Measurements from ENCODE around the gene EXT2.

DNA sequence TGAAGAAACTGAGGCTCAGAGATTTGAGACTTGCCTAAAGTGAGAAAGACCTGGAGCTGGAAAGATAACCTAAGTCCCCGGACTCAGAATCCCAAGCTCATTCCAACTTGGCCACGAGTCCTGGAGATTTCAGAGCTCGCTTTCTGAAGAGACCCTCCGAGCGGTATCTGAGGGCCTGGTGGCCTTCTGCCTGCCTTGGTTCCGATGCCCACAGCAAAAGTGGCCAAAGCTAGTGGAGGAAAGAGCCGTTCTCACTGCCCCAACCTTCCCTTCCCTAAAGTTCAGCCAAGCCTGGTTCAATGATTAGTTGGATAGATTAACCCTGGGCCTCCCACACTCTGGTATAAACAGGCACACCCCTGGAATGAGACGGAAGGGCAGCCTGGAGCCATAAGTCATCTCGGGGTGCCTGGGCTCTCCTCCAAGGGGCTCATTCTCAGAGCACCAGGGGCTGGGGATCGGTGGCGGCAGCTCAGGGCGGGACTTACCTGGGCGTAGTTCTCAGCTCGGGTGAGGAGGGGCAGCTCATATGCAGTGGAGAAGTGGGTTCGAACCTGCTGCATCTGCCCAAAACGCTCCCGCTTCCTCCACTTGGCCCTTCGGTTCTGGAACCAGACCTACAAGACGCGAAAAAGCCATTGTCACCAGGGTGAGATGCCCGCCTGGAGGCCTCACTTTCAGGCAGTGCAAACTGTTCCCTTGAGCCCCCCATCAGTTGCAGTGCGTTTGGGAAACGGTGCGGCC, 171.7 kb downstream of the EXT2 start:
- TF ChIP-seq, protein P1, sequence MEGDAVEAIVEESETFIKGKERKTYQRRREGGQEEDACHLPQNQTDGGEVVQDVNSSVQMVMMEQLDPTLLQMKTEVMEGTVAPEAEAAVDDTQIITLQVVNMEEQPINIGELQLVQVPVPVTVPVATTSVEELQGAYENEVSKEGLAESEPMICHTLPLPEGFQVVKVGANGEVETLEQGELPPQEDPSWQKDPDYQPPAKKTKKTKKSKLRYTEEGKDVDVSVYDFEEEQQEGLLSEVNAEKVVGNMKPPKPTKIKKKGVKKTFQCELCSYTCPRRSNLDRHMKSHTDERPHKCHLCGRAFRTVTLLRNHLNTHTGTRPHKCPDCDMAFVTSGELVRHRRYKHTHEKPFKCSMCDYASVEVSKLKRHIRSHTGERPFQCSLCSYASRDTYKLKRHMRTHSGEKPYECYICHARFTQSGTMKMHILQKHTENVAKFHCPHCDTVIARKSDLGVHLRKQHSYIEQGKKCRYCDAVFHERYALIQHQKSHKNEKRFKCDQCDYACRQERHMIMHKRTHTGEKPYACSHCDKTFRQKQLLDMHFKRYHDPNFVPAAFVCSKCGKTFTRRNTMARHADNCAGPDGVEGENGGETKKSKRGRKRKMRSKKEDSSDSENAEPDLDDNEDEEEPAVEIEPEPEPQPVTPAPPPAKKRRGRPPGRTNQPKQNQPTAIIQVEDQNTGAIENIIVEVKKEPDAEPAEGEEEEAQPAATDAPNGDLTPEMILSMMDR (conservative IDR thresholded peaks at IDR 0.05; ENCODE audit: low read depth in 2 of 2) = no peak
- TF ChIP-seq CREB1 (CRISPR knock-in tag; IDR thresholded peaks at IDR 0.05; ENCODE audit: low read depth) (no peak), POLR2AphosphoS5 (IDR thresholded peaks at IDR 0.05; ENCODE audit: low read depth) (no peak), EZH2 (IDR thresholded peaks at IDR 0.05; ENCODE audit: low read depth, unreplicated experiment) (no peak), JUNB (IDR thresholded peaks at IDR 0.05; ENCODE audit: unreplicated experiment) (no peak), EZH2phosphoT487 (IDR thresholded peaks at IDR 0.05; ENCODE audit: unreplicated experiment) (no peak), STAT1 (IDR thresholded peaks at IDR 0.05; ENCODE audit: unreplicated experiment) (no peak), ZNF331 (CRISPR knock-in tag; IDR thresholded peaks at IDR 0.05; ENCODE audit: low read depth) (no peak), NANOG (IDR thresholded peaks at IDR 0.05; ENCODE audit: borderline replicate concordance) (no peak)
- TF ChIP-seq, protein P2, sequence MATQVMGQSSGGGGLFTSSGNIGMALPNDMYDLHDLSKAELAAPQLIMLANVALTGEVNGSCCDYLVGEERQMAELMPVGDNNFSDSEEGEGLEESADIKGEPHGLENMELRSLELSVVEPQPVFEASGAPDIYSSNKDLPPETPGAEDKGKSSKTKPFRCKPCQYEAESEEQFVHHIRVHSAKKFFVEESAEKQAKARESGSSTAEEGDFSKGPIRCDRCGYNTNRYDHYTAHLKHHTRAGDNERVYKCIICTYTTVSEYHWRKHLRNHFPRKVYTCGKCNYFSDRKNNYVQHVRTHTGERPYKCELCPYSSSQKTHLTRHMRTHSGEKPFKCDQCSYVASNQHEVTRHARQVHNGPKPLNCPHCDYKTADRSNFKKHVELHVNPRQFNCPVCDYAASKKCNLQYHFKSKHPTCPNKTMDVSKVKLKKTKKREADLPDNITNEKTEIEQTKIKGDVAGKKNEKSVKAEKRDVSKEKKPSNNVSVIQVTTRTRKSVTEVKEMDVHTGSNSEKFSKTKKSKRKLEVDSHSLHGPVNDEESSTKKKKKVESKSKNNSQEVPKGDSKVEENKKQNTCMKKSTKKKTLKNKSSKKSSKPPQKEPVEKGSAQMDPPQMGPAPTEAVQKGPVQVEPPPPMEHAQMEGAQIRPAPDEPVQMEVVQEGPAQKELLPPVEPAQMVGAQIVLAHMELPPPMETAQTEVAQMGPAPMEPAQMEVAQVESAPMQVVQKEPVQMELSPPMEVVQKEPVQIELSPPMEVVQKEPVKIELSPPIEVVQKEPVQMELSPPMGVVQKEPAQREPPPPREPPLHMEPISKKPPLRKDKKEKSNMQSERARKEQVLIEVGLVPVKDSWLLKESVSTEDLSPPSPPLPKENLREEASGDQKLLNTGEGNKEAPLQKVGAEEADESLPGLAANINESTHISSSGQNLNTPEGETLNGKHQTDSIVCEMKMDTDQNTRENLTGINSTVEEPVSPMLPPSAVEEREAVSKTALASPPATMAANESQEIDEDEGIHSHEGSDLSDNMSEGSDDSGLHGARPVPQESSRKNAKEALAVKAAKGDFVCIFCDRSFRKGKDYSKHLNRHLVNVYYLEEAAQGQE (IDR thresholded peaks at IDR 0.05; ENCODE audit: unreplicated experiment) = no peak
- TF ChIP-seq, protein P3, sequence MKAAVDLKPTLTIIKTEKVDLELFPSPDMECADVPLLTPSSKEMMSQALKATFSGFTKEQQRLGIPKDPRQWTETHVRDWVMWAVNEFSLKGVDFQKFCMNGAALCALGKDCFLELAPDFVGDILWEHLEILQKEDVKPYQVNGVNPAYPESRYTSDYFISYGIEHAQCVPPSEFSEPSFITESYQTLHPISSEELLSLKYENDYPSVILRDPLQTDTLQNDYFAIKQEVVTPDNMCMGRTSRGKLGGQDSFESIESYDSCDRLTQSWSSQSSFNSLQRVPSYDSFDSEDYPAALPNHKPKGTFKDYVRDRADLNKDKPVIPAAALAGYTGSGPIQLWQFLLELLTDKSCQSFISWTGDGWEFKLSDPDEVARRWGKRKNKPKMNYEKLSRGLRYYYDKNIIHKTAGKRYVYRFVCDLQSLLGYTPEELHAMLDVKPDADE (IDR thresholded peaks at IDR 0.05) = no peak
- TF ChIP-seq, protein P4, sequence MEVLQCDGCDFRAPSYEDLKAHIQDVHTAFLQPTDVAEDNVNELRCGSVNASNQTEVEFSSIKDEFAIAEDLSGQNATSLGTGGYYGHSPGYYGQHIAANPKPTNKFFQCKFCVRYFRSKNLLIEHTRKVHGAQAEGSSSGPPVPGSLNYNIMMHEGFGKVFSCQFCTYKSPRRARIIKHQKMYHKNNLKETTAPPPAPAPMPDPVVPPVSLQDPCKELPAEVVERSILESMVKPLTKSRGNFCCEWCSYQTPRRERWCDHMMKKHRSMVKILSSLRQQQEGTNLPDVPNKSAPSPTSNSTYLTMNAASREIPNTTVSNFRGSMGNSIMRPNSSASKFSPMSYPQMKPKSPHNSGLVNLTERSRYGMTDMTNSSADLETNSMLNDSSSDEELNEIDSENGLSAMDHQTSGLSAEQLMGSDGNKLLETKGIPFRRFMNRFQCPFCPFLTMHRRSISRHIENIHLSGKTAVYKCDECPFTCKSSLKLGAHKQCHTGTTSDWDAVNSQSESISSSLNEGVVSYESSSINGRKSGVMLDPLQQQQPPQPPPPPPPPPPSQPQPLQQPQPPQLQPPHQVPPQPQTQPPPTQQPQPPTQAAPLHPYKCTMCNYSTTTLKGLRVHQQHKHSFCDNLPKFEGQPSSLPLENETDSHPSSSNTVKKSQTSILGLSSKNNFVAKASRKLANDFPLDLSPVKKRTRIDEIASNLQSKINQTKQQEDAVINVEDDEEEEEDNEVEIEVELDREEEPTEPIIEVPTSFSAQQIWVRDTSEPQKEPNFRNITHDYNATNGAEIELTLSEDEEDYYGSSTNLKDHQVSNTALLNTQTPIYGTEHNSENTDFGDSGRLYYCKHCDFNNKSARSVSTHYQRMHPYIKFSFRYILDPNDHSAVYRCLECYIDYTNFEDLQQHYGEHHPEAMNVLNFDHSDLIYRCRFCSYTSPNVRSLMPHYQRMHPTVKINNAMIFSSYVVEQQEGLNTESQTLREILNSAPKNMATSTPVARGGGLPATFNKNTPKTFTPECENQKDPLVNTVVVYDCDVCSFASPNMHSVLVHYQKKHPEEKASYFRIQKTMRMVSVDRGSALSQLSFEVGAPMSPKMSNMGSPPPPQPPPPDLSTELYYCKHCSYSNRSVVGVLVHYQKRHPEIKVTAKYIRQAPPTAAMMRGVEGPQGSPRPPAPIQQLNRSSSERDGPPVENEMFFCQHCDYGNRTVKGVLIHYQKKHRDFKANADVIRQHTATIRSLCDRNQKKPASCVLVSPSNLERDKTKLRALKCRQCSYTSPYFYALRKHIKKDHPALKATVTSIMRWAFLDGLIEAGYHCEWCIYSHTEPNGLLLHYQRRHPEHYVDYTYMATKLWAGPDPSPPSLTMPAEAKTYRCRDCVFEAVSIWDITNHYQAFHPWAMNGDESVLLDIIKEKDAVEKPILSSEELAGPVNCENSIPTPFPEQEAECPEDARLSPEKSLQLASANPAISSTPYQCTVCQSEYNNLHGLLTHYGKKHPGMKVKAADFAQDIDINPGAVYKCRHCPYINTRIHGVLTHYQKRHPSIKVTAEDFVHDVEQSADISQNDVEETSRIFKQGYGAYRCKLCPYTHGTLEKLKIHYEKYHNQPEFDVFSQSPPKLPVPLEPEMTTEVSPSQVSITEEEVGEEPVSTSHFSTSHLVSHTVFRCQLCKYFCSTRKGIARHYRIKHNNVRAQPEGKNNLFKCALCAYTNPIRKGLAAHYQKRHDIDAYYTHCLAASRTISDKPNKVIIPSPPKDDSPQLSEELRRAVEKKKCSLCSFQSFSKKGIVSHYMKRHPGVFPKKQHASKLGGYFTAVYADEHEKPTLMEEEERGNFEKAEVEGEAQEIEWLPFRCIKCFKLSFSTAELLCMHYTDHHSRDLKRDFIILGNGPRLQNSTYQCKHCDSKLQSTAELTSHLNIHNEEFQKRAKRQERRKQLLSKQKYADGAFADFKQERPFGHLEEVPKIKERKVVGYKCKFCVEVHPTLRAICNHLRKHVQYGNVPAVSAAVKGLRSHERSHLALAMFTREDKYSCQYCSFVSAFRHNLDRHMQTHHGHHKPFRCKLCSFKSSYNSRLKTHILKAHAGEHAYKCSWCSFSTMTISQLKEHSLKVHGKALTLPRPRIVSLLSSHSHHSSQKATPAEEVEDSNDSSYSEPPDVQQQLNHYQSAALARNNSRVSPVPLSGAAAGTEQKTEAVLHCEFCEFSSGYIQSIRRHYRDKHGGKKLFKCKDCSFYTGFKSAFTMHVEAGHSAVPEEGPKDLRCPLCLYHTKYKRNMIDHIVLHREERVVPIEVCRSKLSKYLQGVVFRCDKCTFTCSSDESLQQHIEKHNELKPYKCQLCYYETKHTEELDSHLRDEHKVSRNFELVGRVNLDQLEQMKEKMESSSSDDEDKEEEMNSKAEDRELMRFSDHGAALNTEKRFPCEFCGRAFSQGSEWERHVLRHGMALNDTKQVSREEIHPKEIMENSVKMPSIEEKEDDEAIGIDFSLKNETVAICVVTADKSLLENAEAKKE (CRISPR knock-in tag; IDR thresholded peaks at IDR 0.05) = no peak
